ENCODE measurements around the gene SFXN5.

SFXN5 gene

GRCh38 chr2:72952110-72952823, 119.2 kb downstream of the SFXN5 start:
- no peak for DNase-seq

- DNase-seq, result no peak
These were observed 120.0 kb downstream of the SFXN5 start for GRCh38 chr2:72951303-72952095.

- DNase-seq, result no peak
These were observed 120.8 kb downstream of the SFXN5 start for GRCh38 chr2:72950558-72951255.

- DNase-seq, result no peak
These were observed 121.9 kb downstream of the SFXN5 start for GRCh38 chr2:72949642-72950041.

- DNase-seq, result no peak
These were observed 122.5 kb downstream of the SFXN5 start for GRCh38 chr2:72949045-72949444.

GRCh38 chr2:72947952-72948830, 123.3 kb downstream of the SFXN5 start:
- DNase-seq, result peak; percentile 75

GRCh38 chr2:72946466-72946865, 125.0 kb downstream of the SFXN5 start:
- no peak for DNase-seq

- DNase-seq, result no peak
These were observed 126.0 kb downstream of the SFXN5 start for GRCh38 chr2:72945450-72946019.

- DNase-seq, result no peak
These were observed 126.6 kb downstream of the SFXN5 start for GRCh38 chr2:72944804-72945449.

- no peak for DNase-seq
These were observed 127.7 kb downstream of the SFXN5 start for GRCh38 chr2:72943540-72944395.

GRCh38 chr2:72942881-72943418, 128.6 kb downstream of the SFXN5 start:
- DNase-seq, result no peak

- DNase-seq, result no peak
These were observed 129.2 kb downstream of the SFXN5 start for GRCh38 chr2:72942293-72942692.

- peak; percentile 31 for DNase-seq
These were observed 130.7 kb downstream of the SFXN5 start for GRCh38 chr2:72940786-72941185.

- DNase-seq, result no peak
These were observed 131.2 kb downstream of the SFXN5 start for GRCh38 chr2:72940361-72940760.

- DNase-seq, result no peak
These were observed 133.1 kb downstream of the SFXN5 start for GRCh38 chr2:72938455-72938854.

- DNase-seq, result peak; percentile 74
These were observed 134.2 kb downstream of the SFXN5 start for GRCh38 chr2:72937356-72937669.

- no peak for DNase-seq
These were observed 134.7 kb downstream of the SFXN5 start for GRCh38 chr2:72936660-72937355.

GRCh38 chr2:72935611-72935957, 135.9 kb downstream of the SFXN5 start:
- no peak for DNase-seq

GRCh38 chr2:72934683-72935610, 136.6 kb downstream of the SFXN5 start:
- DNase-seq, result no peak

All from NCI-H2171 (cell line).